ENCODE measurements around the gene TREML2. TPM values are rescaled to one million over a fixed set of nuclear protein-coding genes. Genes with fewer than 3 reads are reported as not detected.

TREML2 gene
- total and polyA plus RNA-seq, 2 of the 13 experiments (the other 11 are each of a cell fraction or from before 2014, with no cell fraction given) = not detected

- FAIRE-seq (no peak), ATAC-seq (no peak), DNase-seq (ENCODE audit: low spot score) (no peak)
- in situ Hi-C loops (cut with HindIII; ENCODE audit: extremely low pct_ligation_motif_present, low pct_unique_long_range_greater_than_20kb) = no loop called here
- Histone ChIP-seq H3K79me2 (ENCODE audit: insufficient read depth, low read length) (no peaks in the 10 kb centered on the region), H3K4me2 (ENCODE audit: low read depth, low read length) (no peak overlapping the region), H3K36me3 (replicated peaks in 1 of 2; ENCODE audit: control insufficient read depth in 1 of 2, insufficient read depth in 2 of 2, low read length in 2 of 2) (no peaks in the 10 kb centered on the region), H3K9me3 (ENCODE audit: low read length) (no peaks in the 10 kb centered on the region), H2AFZ (ENCODE audit: low read length) (no peak overlapping the region), H3K9ac (ENCODE audit: insufficient read depth, low read depth, low read length) (no peak overlapping the region), H3K4me3 (replicated peaks in 1 of 3; ENCODE audit: insufficient read depth in 1 of 3, low read depth in 2 of 3, low read length in 3 of 3) (no peak overlapping the region), H4K20me1 (ENCODE audit: insufficient read depth, low read length) (no peaks in the 10 kb centered on the region), H3K4me1 (ENCODE audit: insufficient read depth, low read length) (peaks cover 11% of the 10 kb centered on the region), H3K27ac (ENCODE audit: extremely low read length, insufficient read depth, low read length) (no peak overlapping the region), H3K27me3 (ENCODE audit: control insufficient read depth in 1 of 2, insufficient read depth in 2 of 2, low read length in 2 of 2) (no peaks in the 10 kb centered on the region; a peak in 1 of 5 replicates)
- intact Hi-C loops (cut with micrococcal nuclease; ENCODE audit: unreplicated experiment) = no loop called here
- no TSS peak for BruUV-seq (replicated peaks)
- CTCF ChIA-PET (ENCODE audit: low intra/inter-chr PET ratio, low total read pairs) = no interaction called here
- POLR2A ChIA-PET = no interaction called here
- 1% methylated on average over 2 of the region's 2 CpGs for WGBS (ENCODE audit: low lambda C conversion rate)
- no peak for TF ChIP-seq PHF8 (CRISPR knock-in tag; IDR thresholded peaks at IDR 0.05)
- no peak for TF ChIP-seq ZNF44 (CRISPR knock-in tag; IDR thresholded peaks at IDR 0.05)
- no peak for TF ChIP-seq RERE (CRISPR knock-in tag; IDR thresholded peaks at IDR 0.05; ENCODE audit: low read depth)
- no peak for TF ChIP-seq ZNF704 (CRISPR knock-in tag; IDR thresholded peaks at IDR 0.05; ENCODE audit: borderline replicate concordance)
- TF ChIP-seq HDAC6 (IDR thresholded peaks at IDR 0.05; ENCODE audit: low read depth, low read length) = no peak
- no peak for TF ChIP-seq ZBED4 (CRISPR knock-in tag; IDR thresholded peaks at IDR 0.05; ENCODE audit: borderline replicate concordance)
- TF ChIP-seq MNT (IDR thresholded peaks at IDR 0.05) = no peak
- TF ChIP-seq ZNF512B (CRISPR knock-in tag; IDR thresholded peaks at IDR 0.05; ENCODE audit: borderline replicate concordance) = no peak
Measured at GRCh38 chr6:41177695-41178094, 23.3 kb downstream of the TREML2 start.
